Measurements from ENCODE around the gene NEMP1.
"Not testable (repeated sequence)": the region's sequence is repeated elsewhere in the genome, so short reads cannot be mapped to it uniquely, and the experiment has no call there.

The NEMP1 gene

GRCh38 chr12:57053146-57053545, 25.4 kb downstream of the NEMP1 start:
- not testable (repeated sequence) for DNase-seq

DNA sequence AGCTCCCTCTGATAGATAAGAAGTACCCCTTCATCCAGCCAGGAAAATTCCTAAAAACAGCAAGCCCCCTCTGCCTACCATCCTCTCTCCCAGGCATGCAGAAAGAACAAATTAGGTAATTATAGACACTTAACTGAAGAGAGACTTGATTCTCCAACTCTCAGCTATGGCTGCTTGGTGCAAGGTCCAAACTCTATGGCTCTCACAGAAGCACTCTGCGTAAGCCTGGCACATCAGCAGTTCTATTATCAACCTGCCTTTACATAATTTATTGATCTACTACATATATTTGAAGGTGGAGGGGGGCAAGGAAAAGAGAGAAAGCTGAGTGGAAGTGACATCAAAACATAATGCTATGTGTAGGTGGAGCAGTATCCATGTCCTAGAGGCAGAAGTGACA, 27.6 kb downstream of the NEMP1 start:
- DNase-seq: no peak

DNA sequence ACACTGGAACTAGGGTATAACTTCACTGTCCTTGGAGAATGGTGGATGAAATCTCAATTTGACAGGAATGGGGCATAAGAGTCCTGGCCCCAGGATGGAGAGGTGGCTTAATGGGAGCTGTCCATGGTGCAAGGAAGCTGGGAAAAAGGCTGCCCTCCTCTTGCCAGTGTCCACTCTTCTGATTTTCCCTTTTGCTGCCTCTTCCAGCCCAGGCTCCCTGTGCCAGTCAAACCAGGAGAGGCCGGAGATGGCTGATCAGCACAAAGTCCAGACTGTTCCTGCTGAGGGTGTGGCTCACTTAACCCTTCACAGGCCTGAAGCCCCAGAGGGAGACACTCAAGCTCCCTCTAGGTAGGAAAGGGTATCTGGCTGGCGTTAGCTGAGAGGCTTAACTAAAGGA, 28.7 kb downstream of the NEMP1 start, which contains the start of gene MYO1A:
TSS of gene MYO1A (minus strand) at position 240 of the 400 bp plus-strand sequence. CDS start 1,806 bp downstream, outside the sequence.
- DNase-seq: no peak

DNA sequence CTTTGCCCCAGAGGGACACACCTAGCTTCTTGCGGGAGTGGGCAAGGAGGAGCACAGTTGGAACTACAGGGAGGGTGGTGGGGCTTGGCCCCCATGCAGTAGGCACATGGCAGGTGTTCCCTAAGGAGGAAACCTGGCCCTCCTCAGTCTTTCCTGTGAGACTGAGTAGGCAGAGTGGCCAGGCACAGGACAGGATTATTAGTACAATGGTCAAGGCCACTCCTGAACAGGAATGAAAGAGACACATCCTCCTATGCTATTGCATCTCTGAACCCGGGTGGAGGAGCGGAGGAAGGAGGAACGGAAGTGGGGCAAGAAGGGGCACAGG, 29.5 kb downstream of the NEMP1 start:
- DNase-seq: no peak

GRCh38 chr12:57048423-57049118, 30.0 kb downstream of the NEMP1 start:
- DNase-seq: no peak

- no peak for DNase-seq
These were observed 30.6 kb downstream of the NEMP1 start for GRCh38 chr12:57047981-57048380.

- DNase-seq: no peak
These were observed 31.4 kb downstream of the NEMP1 start for GRCh38 chr12:57046947-57047890.

- DNase-seq: no peak
These were observed 32.4 kb downstream of the NEMP1 start for GRCh38 chr12:57046086-57046791.

GRCh38 chr12:57044889-57045288, 33.7 kb downstream of the NEMP1 start:
- no peak for DNase-seq

GRCh38 chr12:57044468-57044867, 34.1 kb downstream of the NEMP1 start:
- DNase-seq: no peak

DNA sequence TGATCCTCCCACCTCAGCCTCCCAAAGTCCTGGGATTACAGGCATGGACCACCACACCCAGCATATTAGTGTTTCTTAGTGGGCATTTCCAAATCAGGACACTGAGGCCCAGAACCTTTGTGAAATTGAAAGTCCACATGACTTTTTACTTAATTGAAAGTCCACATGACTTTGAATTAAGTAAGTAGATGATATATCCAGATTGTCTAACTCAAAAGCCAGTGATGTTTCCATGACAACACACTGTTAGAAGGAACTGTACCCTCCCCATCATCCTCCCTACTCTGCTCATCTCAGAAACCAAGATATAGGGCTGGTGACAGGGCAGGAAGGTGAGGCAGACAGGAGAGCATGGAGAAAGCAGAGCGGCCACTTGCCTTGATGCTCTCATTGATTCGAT, 35.9 kb downstream of the NEMP1 start:
- no peak for DNase-seq

DNA sequence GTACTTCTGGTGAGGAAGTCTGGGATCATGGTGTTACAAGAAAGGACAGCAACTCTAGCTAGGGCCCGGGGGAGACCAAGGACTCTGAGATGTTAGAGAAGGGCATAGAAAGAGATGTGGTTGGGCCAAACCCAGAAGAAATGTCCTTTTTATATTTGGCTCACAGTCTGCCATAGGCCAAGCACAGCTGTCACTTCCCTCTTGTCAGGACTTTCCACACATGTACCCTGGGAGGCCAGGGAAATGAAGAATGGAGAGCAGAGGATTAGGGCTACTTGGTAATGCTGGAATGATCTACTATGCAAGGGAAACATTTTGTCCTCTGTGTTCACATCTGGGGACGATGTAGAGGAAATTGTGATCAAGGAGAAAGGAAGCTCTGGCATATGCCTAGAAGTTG, 37.8 kb downstream of the NEMP1 start:
- DNase-seq: no peak

GRCh38 chr12:57040211-57040610, 38.4 kb downstream of the NEMP1 start:
- no peak for DNase-seq

DNA sequence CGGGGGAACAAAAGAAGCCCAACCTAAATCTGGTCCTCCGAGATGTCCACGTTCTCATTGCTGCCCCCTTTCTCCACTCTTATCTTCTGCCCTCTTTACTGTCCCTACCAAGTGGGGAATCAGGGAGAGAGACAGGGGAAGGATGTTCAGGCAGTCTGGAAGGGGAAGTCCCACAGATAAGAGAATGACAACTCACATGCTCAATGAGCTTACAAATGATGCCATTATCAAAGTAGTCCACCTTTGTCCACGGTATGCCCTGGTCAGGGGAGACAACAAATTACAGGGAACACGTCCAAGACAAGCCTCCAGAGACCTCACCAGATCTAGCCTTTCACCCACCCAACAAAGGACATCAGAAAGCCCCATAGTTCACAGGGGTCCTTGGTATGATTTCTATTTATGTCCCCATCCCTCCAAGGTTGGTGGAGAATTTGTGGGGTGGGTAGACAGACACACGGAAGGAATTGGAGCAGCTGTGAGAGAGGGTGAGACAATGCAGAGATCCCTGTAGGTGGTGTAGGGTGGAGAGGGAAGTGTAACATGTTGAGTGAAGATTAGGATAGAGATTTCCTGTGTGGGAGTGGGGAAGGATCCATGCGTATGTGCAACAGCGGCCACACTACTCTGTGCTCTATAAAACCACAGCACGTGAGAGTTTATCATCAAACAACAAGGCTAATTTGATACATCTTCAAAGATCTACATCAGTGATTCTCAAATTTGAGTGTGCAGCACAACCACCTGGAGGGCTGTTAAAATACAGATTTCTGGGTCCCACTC, 39.4 kb downstream of the NEMP1 start:
- no peak for DNase-seq

DNA sequence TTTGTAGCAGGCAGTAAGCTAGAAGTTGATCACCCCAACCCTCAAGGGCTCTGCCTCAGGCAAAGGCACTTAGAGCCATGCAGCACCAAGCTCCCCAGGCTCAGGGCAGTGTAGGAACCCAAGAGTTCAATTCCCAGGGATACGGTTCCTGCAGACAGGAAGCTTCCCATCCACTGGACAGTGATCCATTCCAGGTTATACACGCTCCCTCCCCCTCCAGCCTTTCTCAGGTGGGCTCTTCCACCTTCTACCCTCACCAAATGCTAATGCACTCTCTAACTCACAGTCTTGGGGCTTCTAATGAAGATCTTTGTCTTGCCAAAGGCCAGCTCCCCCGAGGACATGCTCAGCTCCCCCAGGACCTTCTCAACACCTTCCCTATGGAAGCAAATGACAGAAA, 41.3 kb downstream of the NEMP1 start:
- DNase-seq: no peak

- DNase-seq: no peak
These were observed 45.2 kb downstream of the NEMP1 start for GRCh38 chr12:57033431-57033830.

- no peak for DNase-seq
These were observed 46.8 kb downstream of the NEMP1 start for GRCh38 chr12:57031789-57032188.

DNA sequence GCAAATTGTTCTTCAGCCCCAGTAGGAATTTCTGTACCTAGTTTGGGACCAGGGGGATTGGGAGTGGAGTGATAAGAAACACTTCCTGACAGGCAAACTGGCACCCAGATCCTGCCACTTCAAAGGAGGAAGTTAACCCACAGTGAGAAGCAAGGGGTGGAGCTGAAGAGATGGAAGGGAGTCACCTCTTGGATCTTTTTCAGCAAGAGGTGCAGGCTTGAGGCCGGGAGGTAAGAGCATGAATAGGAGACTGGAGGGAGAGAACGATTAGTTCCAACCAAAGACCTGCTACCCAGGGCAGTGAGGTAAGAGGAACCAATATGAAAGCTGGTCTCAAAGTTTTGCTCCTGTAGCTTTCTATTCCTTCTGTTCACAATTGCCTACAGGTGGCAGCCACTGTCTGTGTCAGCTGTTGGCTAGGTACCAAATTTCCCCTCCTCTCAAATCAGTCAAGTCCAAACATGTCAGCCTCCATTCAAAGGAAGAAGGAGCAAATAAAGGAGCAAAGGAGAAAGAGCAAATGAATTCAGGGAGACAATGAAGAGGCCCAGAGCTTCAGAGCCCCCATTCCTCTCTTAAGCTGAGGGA, 47.4 kb downstream of the NEMP1 start:
- DNase-seq: no peak

- no peak for DNase-seq
These were observed 49.1 kb downstream of the NEMP1 start for GRCh38 chr12:57029457-57029856.

DNA sequence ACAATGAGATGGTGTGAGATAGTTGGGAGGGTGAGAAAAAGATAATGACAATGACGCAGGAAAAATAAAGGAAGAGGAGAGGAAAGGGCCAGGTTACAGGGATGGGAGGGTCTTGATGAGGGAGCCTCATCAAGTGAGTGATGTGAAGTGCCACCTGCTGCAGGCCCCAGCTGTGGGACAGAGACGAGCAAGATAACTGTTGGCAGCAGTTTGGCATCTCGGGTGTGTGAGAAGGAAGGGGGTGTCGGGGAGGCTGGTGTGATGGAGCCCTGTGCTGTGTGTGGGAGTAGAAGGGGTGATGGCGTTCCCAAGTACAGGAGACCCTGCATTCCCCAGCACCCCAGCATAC, 50.8 kb downstream of the NEMP1 start:
- no peak for DNase-seq

- DNase-seq: no peak
These were observed 51.4 kb downstream of the NEMP1 start for GRCh38 chr12:57027011-57027804.

DNA sequence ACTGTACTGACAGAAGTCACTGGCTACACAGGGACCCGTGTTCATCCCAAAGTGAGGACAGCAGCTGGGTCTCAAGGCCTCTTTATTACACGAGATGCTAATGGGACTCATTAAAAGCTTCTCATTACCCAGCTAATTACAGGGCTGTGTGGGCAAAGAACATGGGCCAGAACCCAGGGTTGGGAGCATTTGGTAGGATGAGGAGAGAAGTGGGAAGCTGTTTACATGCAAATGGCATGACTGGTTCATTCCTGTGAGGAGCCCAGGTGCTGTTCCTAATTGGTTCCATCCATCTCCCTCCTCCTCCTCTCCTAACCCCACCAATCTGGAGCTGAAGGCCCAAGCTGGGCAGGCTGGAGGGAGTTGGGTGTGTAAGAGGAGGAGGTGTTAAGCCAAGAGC, 53.4 kb downstream of the NEMP1 start:
- DNase-seq: no peak

Data from activated CD4-positive, alpha-beta T cell treated with anti-CD3 and anti-CD28 coated beads for 4 hours (primary cell).